Colonic mucosa (tissue), 4 donors: Measurements from ENCODE around the gene ABL1. TPM values are rescaled to one million over a fixed set of nuclear protein-coding genes. Genes with fewer than 3 reads are reported as not detected.

Experiments used
- DNase-seq: peaks from one replicate; pipeline ENCODE4 v3.0.0-alpha.2; 2020
- H3K27ac ChIP-seq: fragments of 200-600 bp; one replicate; pipeline ENCODE4 v1.8.0; 2021
- H3K27me3 ChIP-seq: fragments of 200-600 bp; one replicate; pipeline ENCODE4 v1.8.0; 2021
- H3K36me3 ChIP-seq: fragments of 200-600 bp; one replicate; pipeline ENCODE4 v1.8.0; 2021
- H3K4me1 ChIP-seq: fragments of 200-600 bp; one replicate; pipeline ENCODE4 v1.8.0; 2021; ENCODE audit warnings: mild to moderate bottlenecking
- H3K4me3 ChIP-seq: fragments of 200-600 bp; one replicate; pipeline ENCODE4 v1.8.0; 2021
- H3K9ac ChIP-seq, 2 donors: one replicate each; pipeline ENCODE4 v1.7.0; 2013; ENCODE audit warnings: control low read depth in 2 of 2, low read depth in 2 of 2, low read length in 2 of 2
- H3K9me3 ChIP-seq: fragments of 200-600 bp; one replicate; pipeline ENCODE4 v1.8.0; 2021
- CTCF ChIP-seq: fragments of 200-600 bp; IDR thresholded peaks from one replicate; pipeline ENCODE4 v1.8.0; 2022; ENCODE audit warnings: antibody characterized with exemption, mild to moderate bottlenecking
- intact Hi-C: fragments of 100-400 bp; cut with DNase I; formaldehyde crosslinking; loops from one replicate; pipeline ENCODE4 v1.14.1; 2022
- total RNA-seq, 2 donors: library from RNA; stranded (reverse); fragmentation: NEBNext Ultra II Directional in 1 of 2; extraction: Animal tissue kit (Norgen Biotek cat#: 25700) in 1 of 2; gene quantifications; one replicate each; pipeline ENCODE4 v1.2.1, GENCODE V29; 2021
- donor health status: healthy.
- donor health status: DM: no; HTN: no; CAD: no.
- donor health status: DM: no; HTN: no; CAD: no.

Gene ABL1
- total RNA-seq, 2 donors from 2014 or later: 86.0 to 97.9 TPM

DNA sequence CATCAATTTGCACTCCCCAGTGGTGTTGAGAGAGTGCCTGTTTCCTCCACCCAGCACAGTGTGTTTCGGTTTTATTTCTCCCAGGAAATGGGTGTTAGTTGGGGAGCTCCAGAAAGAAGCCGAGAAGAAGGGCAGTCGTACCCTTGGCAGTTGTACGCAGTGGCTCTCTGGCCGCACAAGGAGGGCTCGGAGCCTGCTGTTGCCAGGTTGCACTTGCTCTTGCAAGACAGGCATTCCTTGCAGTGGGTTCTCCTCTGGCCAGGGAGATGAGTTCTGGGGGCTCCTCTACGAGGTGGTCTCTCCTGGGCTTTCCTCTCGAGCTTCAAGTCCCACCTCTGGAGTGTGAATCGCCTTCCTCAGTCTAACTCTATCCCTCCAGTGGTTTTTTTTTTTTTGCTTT is 32.5 kb downstream of the ABL1 start:
- no peak for DNase-seq
- H3K4me3 ChIP-seq: no peak overlapping the region
- TF ChIP-seq CTCF: no peak
- no peaks in the 10 kb centered on the region for H3K4me1 ChIP-seq
- no peak overlapping the region for H3K9ac ChIP-seq
- no peak overlapping the region for H3K27ac ChIP-seq
- H3K9me3 ChIP-seq: no peaks in the 10 kb centered on the region
- intact Hi-C loops: loop anchor here (5.0 kb wide), 1 partner anchor 75 kb away; no protein-coding TSS in a partner anchor
- H3K27me3 ChIP-seq: no peaks in the 10 kb centered on the region
- no peaks in the 10 kb centered on the region for H3K36me3 ChIP-seq

- no peak overlapping the region for H3K9ac ChIP-seq
- H3K27me3 ChIP-seq: no peaks in the 10 kb centered on the region
- no peaks in the 10 kb centered on the region for H3K4me1 ChIP-seq
- H3K36me3 ChIP-seq: no peaks in the 10 kb centered on the region
- no peaks in the 10 kb centered on the region for H3K9me3 ChIP-seq
- H3K4me3 ChIP-seq: no peak overlapping the region
- no peak overlapping the region for H3K27ac ChIP-seq
- DNase-seq: no peak
- no peak for TF ChIP-seq CTCF
- intact Hi-C loops: loop anchor here (5.0 kb wide), 1 partner anchor 74 kb away; no protein-coding TSS in a partner anchor
Measured at GRCh38 chr9:130868230-130868629, 33.2 kb downstream of the ABL1 start.

GRCh38 chr9:130869250-130869649 is 34.2 kb downstream of the ABL1 start:
- H3K9me3 ChIP-seq: no peaks in the 10 kb centered on the region
- H3K9ac ChIP-seq: no peak overlapping the region
- no peak overlapping the region for H3K27ac ChIP-seq
- H3K27me3 ChIP-seq: no peaks in the 10 kb centered on the region
- H3K36me3 ChIP-seq: no peaks in the 10 kb centered on the region
- no peak for TF ChIP-seq CTCF
- no peaks in the 10 kb centered on the region for H3K4me1 ChIP-seq
- no peak overlapping the region for H3K4me3 ChIP-seq
- intact Hi-C loops: loop anchor here (5.0 kb wide), 1 partner anchor 73 kb away; no protein-coding TSS in a partner anchor
- no peak for DNase-seq

- H3K4me3 ChIP-seq: no peak overlapping the region
- intact Hi-C loops: loop anchor here (5.0 kb wide), 1 partner anchor 127 kb away; no protein-coding TSS in a partner anchor
- no peak overlapping the region for H3K27ac ChIP-seq
- no peaks in the 10 kb centered on the region for H3K4me1 ChIP-seq
- H3K36me3 ChIP-seq: no peaks in the 10 kb centered on the region
- no peak overlapping the region for H3K9ac ChIP-seq
- H3K27me3 ChIP-seq: no peaks in the 10 kb centered on the region
- TF ChIP-seq CTCF: no peak
- DNase-seq: no peak
- no peaks in the 10 kb centered on the region for H3K9me3 ChIP-seq
Measured at GRCh38 chr9:130870491-130871381, 35.7 kb downstream of the ABL1 start.

GRCh38 chr9:130871395-130872062 is 36.5 kb downstream of the ABL1 start:
- no peaks in the 10 kb centered on the region for H3K36me3 ChIP-seq
- DNase-seq: no peak
- no peak for TF ChIP-seq CTCF
- no peak overlapping the region for H3K27ac ChIP-seq
- intact Hi-C loops: loop anchor here (5.0 kb wide), 1 partner anchor 126 kb away; no protein-coding TSS in a partner anchor
- no peaks in the 10 kb centered on the region for H3K4me1 ChIP-seq
- no peak overlapping the region for H3K9ac ChIP-seq
- H3K27me3 ChIP-seq: no peaks in the 10 kb centered on the region
- H3K9me3 ChIP-seq: no peaks in the 10 kb centered on the region
- no peak overlapping the region for H3K4me3 ChIP-seq
